Endothelial cell of umbilical vein (primary cell): ENCODE results near the gene C11orf68.

Experiments used
- CTCF ChIP-seq, 2 donors: IDR thresholded peaks; 1 replicate in 1 of 2; 2 replicates in 1 of 2; pipeline ENCODE4 v1.5.1; 2011; ENCODE audit warnings: low read length in 2 of 2, mild to moderate bottlenecking in 2 of 2, moderate library complexity in 2 of 2, control low read depth in 1 of 2, inconsistent platforms in 1 of 2, low read depth in 1 of 2; ENCODE audit not compliant: insufficient read depth in 1 of 2; ENCODE audit errors: extremely low read depth in 1 of 2
- EZH2 ChIP-seq: IDR thresholded peaks from 2 replicates; pipeline ENCODE4 v1.6.1; 2012; ENCODE audit warnings: borderline replicate concordance, low read depth, mild to moderate bottlenecking, moderate library complexity, low read length, inconsistent platforms; ENCODE audit not compliant: severe bottlenecking
- JUN ChIP-seq: IDR thresholded peaks from 2 replicates; pipeline ENCODE4 v1.6.1; 2011; ENCODE audit warnings: borderline replicate concordance, low read depth; ENCODE audit not compliant: insufficient read length, insufficient read depth
- MAX ChIP-seq: IDR thresholded peaks from 2 replicates; pipeline ENCODE4 v1.6.1; 2011; ENCODE audit not compliant: insufficient read depth, insufficient read length
- POLR2A ChIP-seq: IDR thresholded peaks from 2 replicates; pipeline ENCODE4 v1.6.1; 2012; ENCODE audit warnings: low read depth, mild to moderate bottlenecking, control low read depth, low read length

DNA sequence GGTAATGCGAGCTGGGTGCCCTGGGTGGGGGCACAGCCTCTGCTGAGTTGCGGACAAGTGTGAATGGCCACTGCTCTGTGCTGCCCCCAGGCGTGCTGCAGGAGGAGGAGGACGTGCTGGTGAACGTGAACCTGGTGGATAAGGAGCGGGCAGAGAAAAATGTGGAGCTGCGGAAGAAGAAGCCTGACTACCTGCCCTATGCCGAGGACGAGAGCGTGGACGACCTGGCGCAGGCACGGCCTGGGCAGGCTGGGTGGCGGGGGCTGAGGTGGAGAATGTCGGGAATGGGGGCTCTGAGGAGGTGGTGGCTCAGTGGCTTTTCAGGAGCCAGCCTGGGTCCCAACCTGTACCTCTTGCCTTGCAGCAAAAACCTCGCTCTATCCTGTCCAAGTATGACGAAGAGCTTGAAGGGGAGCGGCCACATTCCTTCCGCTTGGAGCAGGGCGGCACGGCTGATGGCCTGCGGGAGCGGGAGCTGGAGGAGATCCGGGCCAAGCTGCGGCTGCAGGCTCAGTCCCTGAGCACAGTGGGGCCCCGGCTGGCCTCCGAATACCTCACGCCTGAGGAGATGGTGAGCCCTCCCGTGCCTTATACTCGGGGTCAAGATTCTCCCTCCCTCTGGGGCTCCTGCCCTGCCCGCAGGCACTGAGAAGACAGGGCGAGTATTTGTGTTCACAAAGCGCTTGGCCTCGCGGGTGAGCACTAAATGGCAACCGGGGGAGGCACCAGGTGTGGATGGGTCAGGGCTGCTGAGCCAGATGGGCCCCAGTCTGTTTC is 47.3 kb upstream of the C11orf68 start:
- TF ChIP-seq CTCF (IDR thresholded peaks at IDR 0.05; ENCODE audit: extremely low read depth in 1 of 2, insufficient read depth in 1 of 2, low read depth in 1 of 2, low read length in 2 of 2): no peak
- no peak for TF ChIP-seq EZH2
- TF ChIP-seq JUN: no peak
- no peak for TF ChIP-seq POLR2A
- no peak for TF ChIP-seq MAX
